ENCODE data around the gene SKOR2. TPM values are rescaled to one million over a fixed set of nuclear protein-coding genes. Genes with fewer than 3 reads are reported as not detected.

Gene SKOR2
- total and polyA plus RNA-seq, 2 of the 13 experiments (the other 11 are each of a cell fraction or from before 2014, with no cell fraction given), result not detected

GRCh38 chr18:47244086-47244485, 7.4 kb downstream of the SKOR2 start:
- DNase-seq (ENCODE audit: low spot score) (no peak), ATAC-seq (no peak), FAIRE-seq (no peak)
- no peak overlapping the region for H3K27ac ChIP-seq (ENCODE audit: extremely low read length, insufficient read depth, low read length)
- WGBS (ENCODE audit: low lambda C conversion rate), result under 1% methylated on average over 4 of the region's 4 CpGs
- no peaks in the 10 kb centered on the region for H3K4me1 ChIP-seq (ENCODE audit: insufficient read depth, low read length)
- no peak overlapping the region for H3K9ac ChIP-seq (ENCODE audit: insufficient read depth, low read depth, low read length)
- H4K20me1 ChIP-seq (ENCODE audit: insufficient read depth, low read length), result no peaks in the 10 kb centered on the region
- H3K4me3 ChIP-seq (replicated peaks in 1 of 3; ENCODE audit: insufficient read depth in 1 of 3, low read depth in 2 of 3, low read length in 3 of 3), result no peak overlapping the region
- no peak overlapping the region for H2AFZ ChIP-seq (ENCODE audit: low read length)
- no peaks in the 10 kb centered on the region for H3K36me3 ChIP-seq (replicated peaks in 1 of 2; ENCODE audit: control insufficient read depth in 1 of 2, insufficient read depth in 2 of 2, low read length in 2 of 2)
- CTCF ChIA-PET (ENCODE audit: low intra/inter-chr PET ratio, low total read pairs), result no interaction called here
- POLR2A ChIA-PET, result no interaction called here
- H3K27me3 ChIP-seq (ENCODE audit: control insufficient read depth in 1 of 2, insufficient read depth in 2 of 2, low read length in 2 of 2), result no peaks in the 10 kb centered on the region
- intact Hi-C loops (cut with micrococcal nuclease; ENCODE audit: unreplicated experiment) (no loop called here), in situ Hi-C loops (cut with HindIII; ENCODE audit: extremely low pct_ligation_motif_present, low pct_unique_long_range_greater_than_20kb) (no loop called here)
- H3K9me3 ChIP-seq (ENCODE audit: low read length), result no peaks in the 10 kb centered on the region
- no TSS peak for BruUV-seq (replicated peaks)
- no peaks in the 10 kb centered on the region for H3K79me2 ChIP-seq (ENCODE audit: insufficient read depth, low read length)
- no peak overlapping the region for H3K4me2 ChIP-seq (ENCODE audit: low read depth, low read length)
- TF ChIP-seq ZBTB42 (CRISPR knock-in tag; IDR thresholded peaks at IDR 0.05) (no peak), ESRRA (CRISPR knock-in tag; IDR thresholded peaks at IDR 0.05; ENCODE audit: low read depth) (no peak), ZBTB8A (CRISPR knock-in tag; IDR thresholded peaks at IDR 0.05; ENCODE audit: borderline replicate concordance, low read depth) (no peak), ATF4 (CRISPR knock-in tag; IDR thresholded peaks at IDR 0.05) (no peak), EHMT2 (IDR thresholded peaks at IDR 0.05; ENCODE audit: borderline replicate concordance, low read depth, low read length) (no peak), TIGD3 (CRISPR knock-in tag; IDR thresholded peaks at IDR 0.05; ENCODE audit: borderline replicate concordance) (no peak), AKAP8 (CRISPR knock-in tag; IDR thresholded peaks at IDR 0.05) (no peak), ZKSCAN1 (IDR thresholded peaks at IDR 0.05; ENCODE audit: low read length) (no peak), AFF4 (CRISPR knock-in tag; IDR thresholded peaks at IDR 0.05) (no peak), ZNF598 (CRISPR knock-in tag; IDR thresholded peaks at IDR 0.05; ENCODE audit: borderline replicate concordance) (no peak), KDM2A (CRISPR knock-in tag; IDR thresholded peaks at IDR 0.05; ENCODE audit: borderline replicate concordance, low read depth) (no peak), MXI1 (IDR thresholded peaks at IDR 0.05; ENCODE audit: borderline replicate concordance, low read depth, low read length) (no peak), SATB2 (CRISPR knock-in tag; IDR thresholded peaks at IDR 0.05) (no peak), HNRNPH1 (optimal IDR thresholded peaks at IDR 0.05; ENCODE audit: low read depth, low read length) (no peak), SNRNP70 (IDR thresholded peaks at IDR 0.05; ENCODE audit: low read depth, low read length) (no peak), ZNF790 (CRISPR knock-in tag; IDR thresholded peaks at IDR 0.05; ENCODE audit: borderline replicate concordance) (no peak), ZNF44 (CRISPR knock-in tag; IDR thresholded peaks at IDR 0.05) (no peak)

All from HepG2 (cell line).